ENCODE results near the gene CFAP57.

The CFAP57 gene

DNA sequence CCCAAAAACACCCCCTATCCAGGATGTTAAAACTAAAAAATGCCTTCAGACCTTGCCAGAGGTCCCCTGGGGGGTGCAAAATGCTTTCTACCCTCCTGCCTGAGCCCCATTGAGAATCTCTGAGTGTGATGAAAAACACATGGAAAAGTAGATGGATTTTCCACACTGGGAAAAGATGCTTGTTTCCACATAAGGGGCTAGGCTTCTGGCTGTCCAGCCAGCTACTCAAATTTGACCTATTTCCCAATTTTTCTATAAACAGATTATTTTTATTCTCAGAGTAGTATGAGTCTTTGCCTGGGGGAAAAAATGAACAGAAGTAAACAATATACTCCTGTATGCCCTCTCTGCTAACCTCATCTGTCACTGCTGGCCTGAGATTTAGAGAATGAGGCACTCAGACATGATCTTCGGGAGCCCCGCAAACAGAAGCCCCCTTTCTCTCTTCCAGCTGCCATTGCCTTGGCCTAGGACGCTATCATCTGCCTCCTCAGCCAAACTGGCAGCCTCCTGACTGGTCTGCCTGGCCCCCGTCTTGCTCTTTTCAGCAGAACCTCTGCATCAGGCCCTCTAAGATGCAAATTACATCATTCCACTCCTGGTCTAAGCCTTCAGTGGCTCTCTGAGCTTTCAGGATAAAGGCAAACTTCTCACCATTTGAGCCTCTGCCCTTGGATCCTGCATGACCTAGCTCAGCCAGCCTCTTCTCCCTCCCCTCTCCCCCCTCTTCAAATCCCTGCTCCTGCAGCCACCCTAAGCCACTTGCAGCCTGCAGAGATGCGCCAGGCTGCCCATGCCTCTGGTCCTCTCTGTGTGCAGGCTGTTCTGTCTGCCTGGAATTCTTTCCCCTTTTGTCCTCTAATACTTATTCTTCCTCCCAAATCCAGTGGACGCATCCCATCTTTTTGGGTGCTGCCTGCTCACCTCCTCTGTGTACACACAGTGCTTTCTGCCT, 58.0 kb downstream of the CFAP57 start:
- DNase-seq = no peak

DNA sequence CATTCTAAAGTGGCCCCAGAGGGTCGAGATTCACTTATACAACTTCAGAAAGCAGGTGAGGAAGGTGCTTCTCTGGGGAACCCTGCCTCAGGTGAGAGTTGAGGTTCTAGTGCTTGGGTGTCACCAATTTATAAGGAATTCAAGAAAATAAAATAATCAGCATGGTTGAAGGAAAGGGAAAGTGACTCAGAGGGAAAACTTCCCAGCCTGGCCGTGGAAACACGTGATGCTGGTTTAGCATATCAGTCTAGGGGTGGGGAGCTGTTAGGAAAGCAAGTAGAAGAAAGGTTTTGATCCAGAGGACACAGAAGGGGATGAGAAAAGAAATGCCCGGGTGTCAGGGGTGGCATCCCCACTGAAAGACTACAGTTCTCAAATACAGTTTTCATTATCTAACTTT, 59.9 kb downstream of the CFAP57 start:
- no peak for DNase-seq

GRCh38 chr1:43232482-43232881, 60.4 kb downstream of the CFAP57 start:
- no peak for DNase-seq

- no peak for DNase-seq
These were observed 61.5 kb downstream of the CFAP57 start for GRCh38 chr1:43233631-43234030.

DNA sequence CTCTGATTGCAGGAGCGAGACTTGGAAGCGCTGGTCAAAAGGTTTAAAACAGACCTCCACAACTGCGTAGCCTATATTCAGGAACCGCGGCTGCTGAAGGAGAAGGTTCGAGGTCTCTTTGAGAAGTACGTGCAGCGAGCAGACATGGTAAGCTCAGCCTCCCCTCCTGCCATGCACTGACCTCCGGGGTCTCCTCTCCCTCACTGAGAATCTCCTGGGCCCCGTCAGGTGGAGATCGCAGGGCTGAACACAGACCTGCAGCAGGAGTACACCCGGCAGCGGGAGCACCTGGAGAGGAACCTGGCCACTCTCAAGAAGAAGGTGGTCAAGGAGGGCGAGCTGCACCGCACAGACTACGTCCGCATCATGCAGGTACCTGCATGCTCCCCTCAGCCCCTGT, 62.1 kb downstream of the CFAP57 start:
- no peak for DNase-seq

GRCh38 chr1:43235040-43235439, 62.9 kb downstream of the CFAP57 start:
- no peak for DNase-seq

DNA sequence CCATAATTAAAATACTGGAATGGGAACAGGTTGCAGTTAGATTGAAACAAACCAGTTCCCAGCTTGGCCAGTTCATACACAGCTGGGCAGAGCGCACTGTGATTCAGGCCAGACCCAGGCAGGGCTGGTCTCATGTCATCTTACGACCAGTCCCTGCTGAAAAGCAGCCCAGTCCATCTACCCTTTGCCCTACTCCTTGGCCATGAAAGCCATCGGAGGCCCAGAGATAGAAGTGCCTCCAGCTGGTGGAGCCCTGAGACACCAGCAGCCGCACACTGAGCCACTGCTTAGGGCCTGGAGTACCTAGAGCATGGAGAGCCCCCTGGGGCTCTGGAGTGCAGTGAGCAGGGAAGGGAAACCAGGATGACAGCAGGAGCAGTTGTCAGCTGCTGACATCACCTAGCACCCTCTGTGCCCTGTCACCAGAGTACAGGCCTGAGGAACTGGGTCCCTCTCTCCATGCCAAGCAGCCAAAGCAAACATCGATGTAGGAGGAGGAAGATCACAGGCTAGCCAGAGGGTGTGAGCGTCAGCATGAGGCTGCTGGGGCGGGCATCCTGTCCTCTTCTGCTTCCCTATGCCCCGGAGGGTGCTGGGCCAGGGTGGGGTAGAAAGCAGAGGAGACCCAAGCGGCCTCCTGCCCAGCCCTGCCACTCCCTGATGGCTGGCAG, 63.5 kb downstream of the CFAP57 start:
- no peak for DNase-seq

- no peak for DNase-seq
These were observed 65.0 kb downstream of the CFAP57 start for GRCh38 chr1:43237121-43237520.

- DNase-seq = no peak
These were observed 66.0 kb downstream of the CFAP57 start for GRCh38 chr1:43238085-43238484.

DNA sequence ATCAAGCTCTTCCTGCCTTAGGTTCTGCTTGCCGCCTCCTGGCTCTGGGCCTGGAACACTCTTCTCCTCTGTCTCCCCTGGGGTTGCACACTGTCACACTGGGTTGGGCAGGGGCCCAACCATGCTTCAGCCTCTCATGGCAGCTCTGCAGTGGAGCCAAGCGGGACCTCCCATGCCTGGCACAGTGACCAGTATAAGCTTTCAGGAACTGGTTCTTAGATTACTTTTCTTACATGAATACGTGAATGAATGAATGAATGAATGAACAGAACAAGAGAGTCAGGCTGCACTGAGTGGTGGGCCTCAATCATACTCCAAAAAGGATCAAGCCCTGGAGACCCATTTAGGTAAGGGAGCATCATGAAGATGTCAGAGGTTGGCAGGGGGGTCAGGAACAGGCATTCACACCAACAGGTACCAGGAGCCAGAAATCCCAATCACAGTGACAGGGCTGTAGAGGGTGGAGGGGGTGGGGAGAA, 66.9 kb downstream of the CFAP57 start:
- DNase-seq = no peak

GRCh38 chr1:43239484-43239883, 67.4 kb downstream of the CFAP57 start:
- DNase-seq = no peak

- DNase-seq = peak in 1 of 2 experiments; percentile 2
These were observed 69.3 kb downstream of the CFAP57 start for GRCh38 chr1:43241413-43241836.

DNA sequence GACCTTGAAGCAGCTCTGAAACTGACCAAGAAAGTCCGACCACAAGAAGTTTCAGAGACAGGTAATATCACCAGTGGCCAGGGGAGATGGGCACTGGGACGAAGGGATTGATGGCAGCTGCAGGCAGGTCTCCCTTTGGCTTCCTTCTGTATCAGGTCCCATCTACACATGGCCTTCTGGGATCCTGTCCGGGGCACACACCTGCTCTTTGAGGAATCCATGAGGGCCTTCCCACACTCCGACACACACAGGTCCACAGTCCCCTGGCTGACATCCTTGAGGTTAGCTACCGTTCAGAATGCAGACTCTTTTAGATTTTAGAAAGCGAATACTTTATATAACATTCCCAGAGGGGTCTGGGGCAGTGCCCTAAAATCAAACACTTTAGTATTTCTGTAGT, 71.2 kb downstream of the CFAP57 start:
- no peak for DNase-seq

DNA sequence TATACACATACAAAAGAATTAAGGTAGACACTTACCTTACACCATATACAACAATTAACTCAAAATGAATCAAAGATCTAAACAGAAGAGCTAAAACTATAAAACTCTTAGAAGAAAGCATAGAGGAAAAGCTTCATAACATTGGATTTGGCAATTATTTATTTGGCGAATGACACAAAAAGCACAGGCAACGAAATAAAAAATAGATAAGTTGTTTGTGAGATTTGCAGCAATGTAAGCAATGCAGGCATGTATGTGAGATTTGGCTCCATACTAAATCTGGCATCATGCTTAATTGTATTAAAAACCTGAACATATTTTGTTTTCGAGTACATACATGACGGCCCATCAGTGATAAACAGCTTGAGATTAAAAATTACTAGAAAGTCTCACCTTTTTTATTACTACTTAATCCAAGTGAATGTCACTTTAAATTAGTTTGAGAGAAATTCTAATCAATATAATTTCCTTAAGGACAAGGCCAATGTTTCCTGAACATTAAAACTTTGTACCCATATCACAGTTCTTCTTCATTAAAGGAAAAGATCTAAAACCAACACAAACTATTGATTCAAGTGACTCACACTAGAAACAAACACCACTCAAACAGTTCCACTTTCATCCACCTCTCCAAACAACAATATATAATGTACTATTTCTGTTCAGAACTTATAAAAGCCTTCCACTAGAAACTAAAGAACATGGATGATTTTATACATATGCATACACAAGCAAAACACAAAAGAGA, 74.5 kb downstream of the CFAP57 start:
- no peak for DNase-seq

DNA sequence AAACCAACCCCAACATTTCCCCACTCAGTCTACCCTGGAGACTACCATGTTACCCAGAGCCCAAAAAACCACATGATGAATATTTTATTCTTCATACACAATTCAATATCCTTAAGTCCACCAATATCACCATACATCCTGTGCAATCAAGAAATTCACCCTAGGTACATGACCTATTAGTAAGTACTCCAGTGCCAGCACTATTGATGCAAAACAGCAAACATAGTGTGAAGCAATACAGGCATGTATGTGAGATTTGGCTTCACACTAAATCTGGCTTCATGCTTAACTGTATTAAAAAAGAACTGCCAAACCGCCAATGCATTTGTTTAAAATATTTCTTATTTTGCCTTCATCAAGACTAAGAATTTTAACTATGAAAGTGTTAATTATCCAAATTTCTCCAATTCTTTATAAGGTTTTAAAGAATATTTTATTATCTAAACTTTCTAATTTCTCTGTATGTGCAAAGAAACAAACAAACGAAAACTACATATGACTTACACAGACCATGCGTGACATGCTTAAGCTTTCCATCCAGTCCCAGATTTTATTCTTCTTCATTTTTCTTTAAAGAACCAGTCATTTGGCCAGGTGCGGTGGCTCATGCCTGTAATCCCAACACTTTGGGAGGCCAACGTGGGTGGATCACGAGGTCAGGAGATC, 75.3 kb downstream of the CFAP57 start:
- DNase-seq = no peak

- DNase-seq = no peak
These were observed 78.2 kb downstream of the CFAP57 start for GRCh38 chr1:43250351-43250761.

DNA sequence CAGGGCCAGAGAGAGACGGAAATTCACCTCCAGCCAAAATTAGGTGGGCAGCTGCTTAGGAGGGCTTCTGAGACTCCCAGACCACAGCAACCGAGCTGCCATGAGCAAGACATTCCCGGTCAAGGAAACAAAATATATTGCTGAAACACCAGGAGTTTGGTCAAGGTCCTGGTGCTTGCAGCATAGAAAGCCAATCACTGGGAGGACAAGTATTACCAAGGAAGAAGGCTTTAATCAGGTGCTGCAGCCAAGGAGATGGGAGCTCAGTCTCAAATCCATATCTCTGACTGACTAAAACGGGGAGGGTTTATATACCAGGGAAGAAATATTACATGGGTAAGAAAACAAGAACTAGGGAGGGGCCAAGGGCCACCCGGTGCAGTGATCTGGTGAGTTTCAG, 78.9 kb downstream of the CFAP57 start:
- no peak for DNase-seq

DNA sequence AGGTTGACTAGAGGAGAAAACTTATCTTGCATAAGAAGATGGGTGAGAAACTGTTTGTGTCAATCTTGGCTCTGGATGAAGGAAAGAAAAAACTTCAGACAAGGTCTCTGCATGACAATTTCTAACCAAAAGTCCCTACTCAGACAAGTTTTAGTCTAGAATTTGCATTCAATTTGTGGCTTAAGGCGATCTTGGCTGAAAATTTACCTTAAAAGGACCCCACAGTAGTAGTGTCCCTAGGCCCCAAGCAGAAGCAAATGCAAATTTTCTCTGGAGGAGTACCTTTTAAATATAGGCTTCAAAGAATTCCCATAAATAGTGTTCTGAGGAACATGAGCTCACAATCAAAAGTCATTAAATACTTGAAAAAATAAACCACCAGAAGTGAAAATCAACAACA, 80.1 kb downstream of the CFAP57 start:
- no peak for DNase-seq

DNA sequence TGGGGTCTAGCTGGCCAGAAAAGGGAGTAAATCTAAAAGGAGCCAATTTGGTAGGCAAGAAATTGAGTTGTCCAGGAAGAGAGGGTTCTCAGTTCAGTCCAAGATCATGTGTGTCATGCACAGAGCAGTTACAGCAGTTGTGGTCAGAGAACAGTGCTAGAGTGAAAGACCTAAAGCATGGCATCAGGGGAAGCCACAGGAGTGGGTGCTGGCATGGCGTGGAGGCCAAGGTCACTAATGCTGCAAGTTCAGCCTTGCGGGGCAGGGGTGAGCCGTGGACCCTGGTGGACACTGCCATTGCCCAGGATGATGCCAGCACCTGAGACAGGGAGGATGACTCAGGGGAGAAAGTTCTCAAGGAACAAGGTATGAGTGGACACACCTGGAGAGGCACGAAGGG, 81.0 kb downstream of the CFAP57 start:
- DNase-seq = no peak

DNA sequence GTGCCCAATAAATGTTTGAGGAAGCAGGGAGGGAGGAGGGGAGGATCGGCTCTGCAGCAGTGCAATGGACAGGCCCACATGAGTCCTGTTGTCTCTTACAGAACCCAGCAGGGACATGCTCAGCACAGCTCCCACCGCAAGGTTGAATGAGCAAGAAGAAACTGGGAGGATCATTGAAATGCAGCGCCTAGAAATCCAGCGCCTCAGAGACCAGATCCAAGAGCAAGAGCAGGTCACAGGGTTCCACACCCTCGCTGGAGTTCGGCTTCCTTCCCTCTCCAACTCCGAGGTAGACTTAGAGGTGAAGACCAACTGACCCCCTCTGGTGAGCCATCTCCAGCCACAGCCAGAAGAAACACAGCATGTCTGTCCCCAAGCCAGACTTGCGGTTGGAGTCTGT, 81.7 kb downstream of the CFAP57 start:
- DNase-seq = no peak

- DNase-seq = no peak
These were observed 83.5 kb downstream of the CFAP57 start for GRCh38 chr1:43255438-43256210.
